Body of pancreas (tissue), 4 donors: ENCODE data around the gene KCNE4.

Experiments used
- CTCF ChIP-seq, 7 experiments: fragments of 450-650 bp in 4 of 7; fragments of 200-600 bp in 3 of 7; sonication (generic) in 3 of 7; IDR thresholded peaks; one replicate each; pipeline ENCODE4 v1.5.1; 2016 to 2019; ENCODE audit warnings: antibody characterized with exemption in 7 of 7
- POLR2A ChIP-seq, 3 donors: fragments of 450-650 bp; IDR thresholded peaks; one replicate each; pipeline ENCODE4 v1.6.1; 2016; ENCODE audit warnings: antibody characterized with exemption in 3 of 3, mild to moderate bottlenecking in 2 of 3

DNA sequence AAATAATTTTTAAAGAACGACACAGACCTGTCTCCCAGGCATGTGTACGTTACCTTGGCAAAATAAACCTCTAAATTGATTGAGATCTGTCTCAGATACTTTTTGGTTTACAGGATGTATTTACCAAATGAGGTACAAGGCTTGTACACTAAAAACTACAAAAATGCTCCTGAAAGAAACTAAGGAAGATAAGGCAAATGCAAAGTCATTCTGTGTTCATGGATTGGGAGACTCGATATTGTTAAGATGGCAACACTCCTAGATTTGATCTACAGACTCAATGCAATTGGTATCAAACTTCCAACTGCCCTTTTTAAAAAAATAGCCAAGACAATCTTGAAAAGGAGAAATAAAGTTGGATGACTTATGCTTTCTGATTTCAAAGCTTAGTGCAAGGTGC, 11.5 kb upstream of the KCNE4 start:
- TF ChIP-seq POLR2A (IDR thresholded peaks at IDR 0.05), result no peak
- TF ChIP-seq CTCF (IDR thresholded peaks at IDR 0.05), result no peak
